CD4-positive, alpha-beta T cell treated with Interleukin-6 for 4 hours (primary cell): ENCODE data around the gene RPL28.
A peak's percentile ranks its signal among the peaks of the same experiment; 100 is the strongest.

Experiments
- DNase-seq: peaks from one replicate; pipeline ENCODE4 v3.0.0-alpha.2; 2020; ENCODE audit warnings: mixed read lengths

Gene RPL28

DNA sequence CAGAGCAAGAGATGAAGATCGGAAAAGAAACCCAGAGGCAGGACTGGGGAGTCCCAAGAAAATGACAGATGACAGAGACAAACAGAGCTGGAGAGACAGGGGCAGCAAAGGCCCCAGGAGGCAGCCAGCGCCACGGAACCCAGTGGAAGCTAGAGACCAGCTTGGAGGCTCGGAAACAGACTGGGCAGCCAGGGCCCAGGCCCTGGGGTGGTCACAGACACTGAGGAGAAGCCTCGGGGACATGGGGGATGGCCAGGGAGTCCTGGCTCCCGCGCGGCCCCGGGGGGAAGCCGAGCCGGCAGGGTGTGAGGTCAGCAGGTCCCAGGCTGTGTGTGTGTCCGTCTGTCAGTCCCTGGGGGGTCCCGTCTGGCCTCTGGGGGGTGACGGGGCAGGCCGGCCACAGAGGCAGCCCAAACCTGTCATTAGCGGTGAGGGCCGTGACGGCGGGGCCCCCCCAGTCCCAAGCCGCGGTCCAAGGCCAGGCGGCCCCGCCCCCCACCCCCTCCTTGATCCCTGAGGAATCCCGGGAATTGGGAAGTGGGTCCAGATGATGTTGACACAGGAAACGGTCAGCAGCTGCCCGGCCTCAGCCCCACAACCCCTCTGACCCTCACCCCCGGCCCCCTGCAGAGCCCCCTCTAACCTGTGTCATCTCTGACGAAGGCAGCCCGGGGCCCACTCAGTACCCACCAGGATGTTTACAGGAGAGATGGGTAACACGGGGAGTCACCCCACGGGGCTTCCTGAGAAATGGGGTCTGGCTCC, 11.6 kb upstream of the RPL28 start:
- DNase-seq: no peak

- no peak for DNase-seq
Measured at GRCh38 chr19:55376241-55376933, 9.3 kb upstream of the RPL28 start, which contains the start of gene TMEM190. Gene TMEM190 (plus strand): TSS chr19:55376826. CDS start chr19:55376854, 28 bp downstream.

GRCh38 chr19:55377356-55378131, 8.2 kb upstream of the RPL28 start:
- DNase-seq: no peak

GRCh38 chr19:55379174-55379573, 6.6 kb upstream of the RPL28 start:
- no peak for DNase-seq

- no peak for DNase-seq
Measured at GRCh38 chr19:55382013-55382412, 3.7 kb upstream of the RPL28 start.

DNA sequence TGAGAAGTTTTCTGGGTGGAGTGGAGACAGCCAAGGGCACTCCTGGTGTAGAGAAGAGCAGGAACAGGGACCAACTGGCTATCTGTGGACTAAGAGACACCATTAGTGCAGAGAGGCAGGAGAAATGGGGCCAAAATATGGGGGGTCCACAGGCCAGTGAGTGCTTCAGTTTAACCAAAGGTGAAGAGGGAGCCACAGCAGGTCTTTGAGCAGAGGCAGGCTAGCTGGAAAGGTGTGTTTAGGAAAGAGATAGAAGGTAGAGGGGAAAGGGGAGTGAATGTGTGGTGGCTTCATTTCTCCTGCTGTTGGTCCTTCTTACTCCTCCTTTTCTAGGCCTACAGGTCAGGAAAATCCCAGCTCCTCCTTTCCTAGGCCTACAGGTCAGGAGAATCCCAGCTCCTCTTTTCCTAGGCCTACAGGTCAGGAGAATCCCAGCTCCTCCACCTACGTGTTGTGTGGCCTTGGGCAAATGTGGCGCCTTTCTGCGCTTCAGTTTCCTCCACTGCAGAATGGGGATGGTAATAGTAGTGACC, 3.1 kb upstream of the RPL28 start:
- DNase-seq: no peak

GRCh38 chr19:55383279-55384130, 2.2 kb upstream of the RPL28 start:
- peak; percentile 62 for DNase-seq

DNA sequence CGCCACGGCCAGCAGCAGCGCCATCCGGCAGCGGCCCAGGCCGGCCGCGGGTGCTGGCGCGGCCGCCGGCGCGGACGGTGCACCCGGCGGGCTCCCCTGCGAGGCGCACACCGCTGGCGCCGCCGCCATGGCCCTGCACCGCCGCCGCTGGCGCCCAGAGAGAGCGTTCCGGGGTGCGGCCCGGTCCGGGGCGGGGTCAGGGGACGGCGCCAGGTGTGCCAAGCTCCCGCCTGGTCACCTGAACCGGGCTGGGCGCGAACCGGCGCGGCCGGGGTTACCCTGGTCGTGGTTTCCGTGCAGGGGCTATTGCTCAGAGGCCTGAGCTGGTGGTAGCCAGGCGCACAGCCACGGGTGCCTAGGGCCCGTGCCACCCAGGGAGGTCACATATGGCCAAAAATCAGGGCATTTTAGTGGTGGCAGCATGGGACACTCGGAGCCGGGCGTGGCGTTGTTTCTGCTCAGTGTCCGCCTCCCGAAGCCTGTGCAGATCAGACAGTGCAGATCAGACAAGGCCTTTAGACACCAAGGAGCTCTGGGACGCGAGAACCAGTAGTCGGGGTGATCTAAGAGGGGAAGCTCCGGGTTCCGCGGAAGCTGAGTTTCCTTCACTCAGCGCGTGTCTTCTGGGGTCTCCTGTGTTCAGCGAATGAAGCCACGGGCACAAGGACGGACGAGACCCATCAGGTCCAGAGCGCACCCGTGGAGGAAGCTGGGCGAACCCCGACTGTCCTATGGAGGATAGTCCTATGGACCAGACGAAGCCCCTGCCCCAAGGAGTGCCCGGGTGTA, 1.4 kb upstream of the RPL28 start, which contains the start of gene TMEM238:
Gene TMEM238 (minus strand): TSS at position 162 of the 789 bp plus-strand sequence. CDS start 33 bp downstream, at position 129.
- DNase-seq: peak; percentile 59

- peak; percentile 96 for DNase-seq
Measured at GRCh38 chr19:55384920-55385723, 610 bp upstream of the RPL28 start.

- peak; percentile 29 for DNase-seq
Measured at GRCh38 chr19:55386493-55386971, 800 bp downstream of the RPL28 start.

DNA sequence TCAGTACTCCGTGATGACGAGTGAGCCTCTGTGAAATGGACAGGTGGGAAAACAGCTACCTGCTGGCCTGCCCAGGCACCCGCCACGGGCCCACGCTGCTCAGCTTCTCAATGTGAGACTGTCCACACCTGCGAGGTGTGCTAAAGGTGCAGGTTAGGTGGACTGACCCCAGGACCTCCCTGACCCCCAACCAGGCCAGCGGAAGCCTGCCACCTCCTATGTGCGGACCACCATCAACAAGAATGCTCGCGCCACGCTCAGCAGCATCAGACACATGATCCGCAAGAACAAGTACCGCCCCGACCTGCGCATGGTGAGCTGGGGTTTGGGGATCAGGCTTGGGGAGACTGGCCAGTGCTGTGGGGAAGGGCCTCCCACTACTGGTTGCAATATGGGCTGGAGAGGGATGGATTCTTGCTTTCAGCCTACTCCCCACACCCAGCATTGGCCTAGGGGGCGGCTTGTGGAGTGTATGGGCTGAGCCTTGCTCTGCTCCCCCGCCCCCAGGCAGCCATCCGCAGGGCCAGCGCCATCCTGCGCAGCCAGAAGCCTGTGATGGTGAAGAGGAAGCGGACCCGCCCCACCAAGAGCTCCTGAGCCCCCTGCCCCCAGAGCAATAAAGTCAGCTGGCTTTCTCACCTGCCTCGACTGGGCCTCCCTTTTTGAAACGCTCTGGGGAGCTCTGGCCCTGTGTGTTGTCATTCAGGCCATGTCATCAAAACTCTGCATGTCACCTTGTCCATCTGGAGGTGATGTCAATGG, 2.2 kb downstream of the RPL28 start:
- DNase-seq: no peak

GRCh38 chr19:55389386-55390317, 3.9 kb downstream of the RPL28 start:
- no peak for DNase-seq

DNA sequence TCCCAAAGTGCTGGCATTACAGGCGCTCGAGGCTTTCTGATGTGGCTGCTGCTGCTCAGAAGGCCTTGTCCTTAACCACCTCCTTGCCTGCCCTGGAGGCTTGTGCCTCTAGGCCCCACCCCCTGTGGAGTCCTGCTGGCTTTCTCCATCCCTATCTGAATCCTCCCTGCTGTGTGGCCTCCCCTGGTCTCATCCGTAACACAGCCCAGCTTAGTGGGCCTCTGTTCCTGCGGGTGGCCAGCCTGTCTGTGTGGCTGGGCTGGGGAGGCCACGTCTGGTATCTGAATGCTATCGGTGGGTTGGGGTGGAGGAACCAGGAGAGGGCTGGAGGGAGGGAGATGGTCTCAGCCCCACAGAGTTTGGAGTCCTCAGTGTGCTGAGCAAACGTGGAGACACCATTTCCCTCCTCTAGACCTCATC, 4.7 kb downstream of the RPL28 start:
- DNase-seq: no peak

GRCh38 chr19:55391191-55391670, 5.5 kb downstream of the RPL28 start:
- DNase-seq: no peak

GRCh38 chr19:55391702-55392615, 6.2 kb downstream of the RPL28 start:
- no peak for DNase-seq

DNA sequence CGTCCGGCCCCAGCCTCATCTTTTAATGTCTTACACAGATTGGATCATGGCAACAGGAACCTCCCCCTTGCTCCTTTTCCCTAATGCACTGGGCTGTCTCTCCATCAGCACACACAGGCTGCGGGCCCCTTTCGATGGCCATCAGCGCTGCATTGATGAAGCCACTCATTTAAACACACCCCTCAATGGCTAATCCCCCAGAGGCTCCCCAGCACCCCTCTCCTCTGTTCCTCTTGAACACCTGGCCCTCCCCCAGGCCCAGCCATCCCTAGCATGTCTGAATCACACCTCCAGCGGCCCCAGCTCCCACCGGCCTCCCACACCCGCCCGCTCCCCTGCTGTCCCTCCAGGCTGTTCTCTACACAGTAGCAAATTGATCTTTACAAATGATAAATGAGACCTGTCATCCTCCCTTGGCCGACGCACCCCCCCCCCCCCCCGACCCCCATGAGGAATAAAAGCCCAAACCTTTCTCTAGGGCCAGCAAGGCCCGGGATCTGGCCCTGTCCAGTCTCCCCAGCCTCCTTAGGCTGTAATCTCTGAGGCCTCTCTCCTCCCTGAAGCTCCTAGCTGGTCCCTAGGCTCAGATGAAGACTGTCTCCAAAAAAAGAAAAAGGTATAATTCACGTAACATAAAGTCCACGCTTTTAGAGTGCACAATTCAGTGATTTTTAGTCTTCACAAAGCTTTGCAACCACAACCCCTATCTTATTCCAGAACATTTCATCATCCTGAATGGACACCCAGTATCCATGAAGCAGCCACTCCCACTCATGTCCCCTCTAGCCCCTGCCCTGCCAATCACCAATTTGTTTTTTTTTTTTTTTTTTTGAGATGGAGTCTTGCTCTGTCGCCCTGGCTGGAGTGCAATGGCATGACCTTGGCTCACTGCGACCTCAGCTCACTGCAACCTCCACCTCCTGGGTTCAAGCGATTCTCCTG, 7.4 kb downstream of the RPL28 start:
- DNase-seq: no peak
